Measurements from ENCODE around the gene C2. TPM values are rescaled to one million over a fixed set of nuclear protein-coding genes. Genes with fewer than 3 reads are reported as not detected.
"Not testable (repeated sequence)": the region's sequence is repeated elsewhere in the genome, so short reads cannot be mapped to it uniquely, and the experiment has no call there.

Gene C2
- total and polyA plus RNA-seq, 2 experiments from 2014 or later, result 1.4 to 2.1 TPM

- Histone ChIP-seq H3K4me3 (peak overlapping the region; percentile 90), H2AFZ (peak overlapping the region; percentile 60), H3K36me3 (ENCODE audit: low read depth) (peaks cover 9% of the 10 kb centered on the region; the same call in 1 of the 2 replicates), H4K20me1 (ENCODE audit: insufficient read depth) (no peaks in the 10 kb centered on the region), H3K27me3 (replicated peaks; ENCODE audit: insufficient read depth) (no peaks in the 10 kb centered on the region), H3K9ac (peak overlapping the region; percentile 99), H3K79me2 (ENCODE audit: insufficient read depth) (peaks cover 57% of the 10 kb centered on the region), H3K4me2 (ENCODE audit: unreplicated experiment) (peak overlapping the region; percentile 94), H3K27ac (peak overlapping the region; percentile 96), H3K9me2 (ENCODE audit: insufficient read depth) (no peaks in the 10 kb centered on the region), H3F3A (ENCODE audit: insufficient read depth) (peaks cover 23% of the 10 kb centered on the region), H3K4me1 (ENCODE audit: insufficient read depth) (peaks cover 13% of the 10 kb centered on the region), H3K9me3 (ENCODE audit: low read depth) (no peaks in the 10 kb centered on the region)
- no peak for TF ChIP-seq EZH2phosphoT487 (IDR thresholded peaks at IDR 0.05; ENCODE audit: insufficient read depth, low read depth)
- no peak for TF ChIP-seq EZH2 (IDR thresholded peaks at IDR 0.05; ENCODE audit: insufficient read depth, poor library complexity, severe bottlenecking)
- in situ Hi-C loops (cut with MboI), result no loop called here
- 14 to 17% methylated on average over 29 of the region's 29 CpGs for WGBS, 2 experiments (ENCODE audit: low coverage in 1 of 2, low lambda C conversion rate in 2 of 2, missing lambda C conversion rate in 2 of 2)
- no peak for DNase-seq
Observed at GRCh38 chr6:31971279-31971992, 43.9 kb downstream of the C2 start.

- Histone ChIP-seq H3K4me2 (ENCODE audit: unreplicated experiment) (peak within 1 kb of the TSS; percentile 98), H3K36me3 (ENCODE audit: low read depth) (peaks cover 5% of the 10 kb centered on the region; the same call in 1 of the 2 replicates), H3K9ac (peak within 1 kb of the TSS; percentile 99), H3K27ac (peak within 1 kb of the TSS; percentile 96), H3K79me2 (ENCODE audit: insufficient read depth) (peaks cover 56% of the 10 kb centered on the region), H3K9me3 (ENCODE audit: low read depth) (no peaks in the 10 kb centered on the region), H3K4me1 (ENCODE audit: insufficient read depth) (peaks cover 13% of the 10 kb centered on the region), H3F3A (ENCODE audit: insufficient read depth) (peaks cover 23% of the 10 kb centered on the region), H4K20me1 (ENCODE audit: insufficient read depth) (no peaks in the 10 kb centered on the region), H2AFZ (peak within 1 kb of the TSS; percentile 60), H3K9me2 (ENCODE audit: insufficient read depth) (no peaks in the 10 kb centered on the region), H3K27me3 (replicated peaks; ENCODE audit: insufficient read depth) (no peaks in the 10 kb centered on the region), H3K4me3 (peak within 1 kb of the TSS; percentile 90)
- DNase-seq, result peak; percentile 100
- WGBS, 2 experiments (ENCODE audit: low coverage in 1 of 2, low lambda C conversion rate in 2 of 2, missing lambda C conversion rate in 2 of 2), result 1 to 2% methylated on average over 39 to 58 of the region's 62 CpGs
- in situ Hi-C loops (cut with MboI), result no loop called here
- TF ChIP-seq EZH2 (IDR thresholded peaks at IDR 0.05; ENCODE audit: insufficient read depth, poor library complexity, severe bottlenecking) (no peak), EZH2phosphoT487 (IDR thresholded peaks at IDR 0.05; ENCODE audit: insufficient read depth, low read depth) (no peak)
Observed at GRCh38 chr6:31971993-31972708, 44.6 kb downstream of the C2 start, which contains the start of gene DXO. TSS of gene DXO (minus strand) at chr6:31972138. CDS start at chr6:31971675, 463 bp downstream.

DNA sequence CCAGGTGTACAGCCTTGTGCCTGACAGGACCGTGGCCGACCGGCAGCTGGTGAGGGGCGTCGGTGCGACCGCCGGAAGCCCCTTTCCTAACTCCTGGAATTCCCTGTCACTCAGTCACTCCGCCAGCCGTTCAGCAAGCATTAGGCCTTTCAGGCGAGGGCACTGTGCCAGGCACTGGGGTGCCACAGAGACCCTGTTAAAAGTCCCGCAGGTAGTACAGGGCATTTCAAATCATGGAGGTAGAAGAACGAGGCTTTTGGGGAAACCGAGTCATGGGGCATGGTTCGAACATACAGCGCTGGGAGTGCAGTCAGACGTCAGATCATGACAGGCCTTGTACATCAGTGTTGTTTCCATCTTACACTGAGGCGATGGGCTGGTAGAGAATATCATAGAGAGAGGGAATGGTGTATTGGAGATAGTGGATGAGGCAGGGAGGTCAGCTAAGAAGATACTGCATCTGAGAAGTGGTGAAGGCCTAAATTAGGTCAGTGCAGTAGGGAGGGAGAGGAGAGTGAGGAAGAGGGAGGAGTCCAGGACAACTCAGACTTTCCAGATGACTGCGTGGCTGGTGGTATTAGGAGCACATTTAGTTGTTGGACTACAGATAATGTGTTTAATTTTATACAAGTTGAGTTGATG, 45.3 kb downstream of the C2 start:
- Histone ChIP-seq H4K20me1 (ENCODE audit: insufficient read depth) (no peaks in the 10 kb centered on the region), H2AFZ (peak overlapping the region; percentile 60), H3K27me3 (replicated peaks; ENCODE audit: insufficient read depth) (no peaks in the 10 kb centered on the region), H3K4me1 (ENCODE audit: insufficient read depth) (peaks cover 13% of the 10 kb centered on the region), H3K27ac (peak overlapping the region; percentile 96), H3K9ac (peak overlapping the region; percentile 99), H3K4me3 (peak overlapping the region; percentile 90), H3F3A (ENCODE audit: insufficient read depth) (peaks cover 23% of the 10 kb centered on the region), H3K9me3 (ENCODE audit: low read depth) (no peaks in the 10 kb centered on the region), H3K4me2 (ENCODE audit: unreplicated experiment) (peak overlapping the region; percentile 98), H3K79me2 (ENCODE audit: insufficient read depth) (peaks cover 51% of the 10 kb centered on the region), H3K36me3 (ENCODE audit: low read depth) (0 out of 2 replicates have a peak, but pooled peaks cover 5% of the 10 kb centered on the region), H3K9me2 (ENCODE audit: insufficient read depth) (no peaks in the 10 kb centered on the region)
- in situ Hi-C loops (cut with MboI), result no loop called here
- WGBS, 2 experiments (ENCODE audit: low coverage in 1 of 2, low lambda C conversion rate in 2 of 2, missing lambda C conversion rate in 2 of 2), result 4% methylated on average over 19 of the region's 19 CpGs
- DNase-seq, result peak; percentile 87
- TF ChIP-seq EZH2phosphoT487 (IDR thresholded peaks at IDR 0.05; ENCODE audit: insufficient read depth, low read depth) (no peak), EZH2 (IDR thresholded peaks at IDR 0.05; ENCODE audit: insufficient read depth, poor library complexity, severe bottlenecking) (no peak)

GRCh38 chr6:31976065-31976464, 48.5 kb downstream of the C2 start:
- H3K27ac ChIP-seq; H3K4me3 ChIP-seq; H3K9me3 ChIP-seq (ENCODE audit: low read depth); H2AFZ ChIP-seq; H3K9ac ChIP-seq; H4K20me1 ChIP-seq (ENCODE audit: insufficient read depth); in situ Hi-C loops (cut with MboI); DNase-seq; H3K27me3 ChIP-seq (replicated peaks; ENCODE audit: insufficient read depth); H3K4me2 ChIP-seq (ENCODE audit: unreplicated experiment); H3K4me1 ChIP-seq (ENCODE audit: insufficient read depth); H3K9me2 ChIP-seq (ENCODE audit: insufficient read depth): not testable (repeated sequence)
- Histone ChIP-seq H3F3A (ENCODE audit: insufficient read depth) (peaks cover 12% of the 10 kb centered on the region), H3K79me2 (ENCODE audit: insufficient read depth) (peaks cover 43% of the 10 kb centered on the region), H3K36me3 (ENCODE audit: low read depth) (peaks cover 11% of the 10 kb centered on the region; the same call in 1 of the 2 replicates)
- 90% methylated on average over 22 of the region's 30 CpGs; no CpG with 5 or more reads in 1 of the 2 experiments for WGBS, 2 experiments (ENCODE audit: low coverage in 1 of 2, low lambda C conversion rate in 2 of 2, missing lambda C conversion rate in 2 of 2)
